GM21367 (cell line): ENCODE data around the gene TSR1.

Experiments
- ATAC-seq: cut with Tn5 transposase; IDR thresholded peaks from one replicate; pipeline ENCODE4 v1.9.1; 2021; ENCODE audit not compliant: unreplicated experiment

Gene TSR1

DNA sequence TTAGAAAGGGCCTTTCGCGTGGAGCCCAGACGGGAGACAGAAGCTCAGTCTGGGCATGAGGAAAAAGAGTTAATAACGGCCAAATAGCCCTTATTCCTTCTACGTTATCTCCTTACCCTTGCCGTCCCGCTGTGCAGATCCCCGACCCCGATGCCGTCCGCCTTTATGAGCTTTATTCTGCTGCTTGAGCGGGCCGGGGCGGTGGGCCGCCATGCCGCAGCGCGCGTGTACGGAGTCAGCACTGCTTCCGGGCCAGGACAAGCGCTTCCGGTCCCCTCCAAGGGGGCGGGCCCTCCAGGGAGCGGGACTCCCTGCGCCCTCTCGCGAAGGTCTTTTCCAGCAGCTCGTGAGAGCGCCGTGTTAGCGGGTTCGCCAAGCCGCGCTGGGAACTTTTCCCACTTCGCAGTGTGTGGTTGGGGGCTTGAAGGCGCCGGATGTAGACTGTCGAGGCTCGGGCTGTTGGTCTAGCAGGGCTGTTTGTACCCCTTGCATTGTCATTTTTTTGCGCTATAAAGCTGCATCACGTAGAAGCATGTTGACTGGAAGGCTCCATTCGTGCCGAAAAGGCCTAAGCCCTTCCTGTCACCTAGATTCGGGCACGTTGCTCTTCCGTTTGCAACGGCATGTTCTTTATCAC lies at the start of gene TSR1:
Gene TSR1 (minus strand): TSS at position 243 of the 637 bp plus-strand sequence. CDS start 30 bp downstream, at position 213.
- ATAC-seq: peak; percentile 81

GRCh38 chr17:2385240-2386210 lies 49.3 kb upstream of the TSR1 start:
- ATAC-seq: no peak

DNA sequence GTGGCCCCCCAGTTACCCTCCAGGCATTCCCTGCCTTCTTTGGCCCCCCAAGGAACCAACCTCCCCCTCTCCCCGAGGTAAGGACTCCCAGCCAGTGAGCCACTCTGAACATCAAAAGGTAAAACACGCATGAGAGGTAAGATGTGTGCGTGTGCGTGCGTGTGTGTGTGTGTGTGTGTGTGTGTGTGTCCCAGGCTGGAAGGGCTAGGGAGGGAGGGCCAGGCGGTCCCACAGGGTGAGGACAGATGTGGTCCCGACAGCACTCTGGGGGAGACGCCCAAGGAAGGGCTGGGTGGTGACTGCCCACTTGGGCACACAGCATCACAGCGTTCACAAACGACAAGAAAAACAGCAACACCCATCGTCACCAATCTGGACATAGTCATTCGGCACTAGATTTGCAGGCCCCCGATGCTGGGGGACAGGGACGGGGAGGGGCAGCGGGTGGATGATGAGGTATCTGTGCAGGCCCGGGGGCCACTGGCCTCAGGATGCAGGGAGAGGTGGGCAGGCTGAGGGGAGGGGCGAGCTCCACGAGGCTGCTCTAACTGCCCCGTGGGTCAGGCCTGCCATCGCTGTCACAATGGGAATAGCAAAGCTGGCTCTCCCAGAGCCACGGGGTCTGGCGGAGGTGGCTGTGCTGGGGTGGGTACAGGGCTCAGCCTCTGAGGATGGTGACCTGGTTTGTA lies 48.3 kb upstream of the TSR1 start:
- ATAC-seq: no peak

GRCh38 chr17:2383628-2384167 lies 47.4 kb upstream of the TSR1 start:
- no peak for ATAC-seq

GRCh38 chr17:2380950-2381649 lies 44.8 kb upstream of the TSR1 start:
- ATAC-seq: no peak

GRCh38 chr17:2380226-2380922 lies 44.1 kb upstream of the TSR1 start:
- ATAC-seq: no peak

DNA sequence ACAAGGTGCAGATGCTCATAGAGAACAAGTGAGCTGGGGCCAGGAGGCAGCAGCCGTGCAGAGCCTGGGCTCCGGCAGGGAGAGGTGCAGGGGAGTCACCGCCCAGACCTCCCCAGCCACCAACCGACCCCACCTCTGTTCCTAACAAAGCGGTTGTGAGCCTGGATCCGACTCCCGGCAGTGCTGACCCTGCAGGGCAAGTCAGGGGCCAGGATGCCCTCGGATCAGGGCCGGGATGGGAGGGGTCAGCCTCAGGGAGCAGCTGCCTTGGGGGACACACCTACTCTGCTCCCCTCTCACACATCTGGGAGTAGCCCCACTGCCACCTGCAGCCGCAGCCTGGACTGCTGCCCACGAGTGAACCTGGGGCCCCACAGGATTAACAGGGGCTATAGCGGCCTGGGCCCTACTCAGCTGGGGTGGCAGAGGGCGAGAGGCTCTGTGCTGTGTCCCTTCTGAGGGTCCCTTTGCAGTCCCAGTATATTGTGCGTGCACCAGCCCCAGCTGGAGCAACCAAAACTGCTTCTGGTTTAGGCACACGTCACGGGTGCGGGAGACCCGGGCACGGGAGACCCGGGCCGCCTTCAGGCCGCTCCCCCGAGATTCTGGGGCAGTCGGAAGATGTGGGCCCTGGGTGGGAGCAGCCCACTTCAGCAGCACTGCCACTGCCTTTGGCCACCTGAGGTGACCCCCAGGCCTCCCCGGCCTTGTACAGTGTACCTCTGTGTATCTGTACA lies 43.4 kb upstream of the TSR1 start:
- no peak for ATAC-seq

GRCh38 chr17:2378905-2379304 lies 42.6 kb upstream of the TSR1 start:
- no peak for ATAC-seq

GRCh38 chr17:2377659-2378058 lies 41.4 kb upstream of the TSR1 start:
- no peak for ATAC-seq

DNA sequence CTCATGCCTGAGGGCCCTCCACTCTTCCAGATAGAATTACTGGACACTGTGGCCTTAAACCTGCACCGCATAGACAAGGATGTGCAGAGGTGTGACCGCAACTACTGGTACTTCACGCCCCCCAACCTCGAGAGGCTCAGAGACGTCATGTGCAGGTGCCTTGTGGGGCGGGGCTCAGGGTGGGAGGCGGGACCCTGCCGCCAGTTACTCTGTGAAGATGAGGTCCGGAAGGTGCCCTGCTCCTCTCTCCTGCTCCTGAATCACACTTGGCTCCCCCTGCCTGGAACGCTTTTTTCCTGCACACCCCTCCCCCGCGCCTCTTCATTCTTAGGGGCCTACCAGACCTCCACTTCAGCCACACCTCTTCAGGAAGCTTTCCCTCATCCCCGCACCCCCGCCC lies 39.9 kb upstream of the TSR1 start:
- ATAC-seq: no peak

- ATAC-seq: no peak
These were observed 39.1 kb upstream of the TSR1 start for GRCh38 chr17:2375406-2375805.

DNA sequence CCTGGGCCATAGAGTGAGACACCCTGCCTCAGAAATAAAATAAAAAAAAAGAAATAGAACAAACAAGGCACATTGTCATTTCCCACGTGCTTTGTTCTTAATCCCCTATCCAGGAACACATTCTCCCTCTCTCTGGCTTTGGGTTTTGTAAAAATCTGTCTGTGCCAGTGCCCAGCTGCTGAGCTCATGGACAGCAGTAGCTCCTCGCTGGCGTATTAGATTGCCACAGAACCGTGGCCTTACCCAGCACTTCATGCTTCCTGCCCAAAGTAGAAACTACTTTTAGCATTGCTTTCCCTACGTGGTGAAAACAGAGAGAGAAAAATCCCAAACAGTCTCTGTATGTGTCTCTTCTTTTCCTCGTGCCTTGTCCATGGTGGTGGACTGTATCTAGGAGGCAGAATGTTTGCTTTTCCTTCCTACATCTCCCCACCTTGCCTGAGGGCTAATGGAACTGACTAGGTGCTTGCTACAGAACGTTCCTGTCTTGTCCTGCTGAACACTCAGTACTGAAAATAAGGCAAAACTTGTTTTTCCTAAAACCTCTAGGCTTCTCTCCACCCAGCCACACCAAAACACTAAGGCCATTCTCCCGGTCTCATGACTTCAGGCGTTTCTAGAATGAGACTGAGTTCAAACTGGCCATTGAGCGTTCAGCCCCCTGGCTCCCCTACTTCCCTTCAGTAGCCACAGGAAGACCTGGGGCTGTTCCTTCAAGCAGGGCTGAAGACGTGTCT lies 38.5 kb upstream of the TSR1 start:
- ATAC-seq: no peak

- ATAC-seq: no peak
These were observed 36.9 kb upstream of the TSR1 start for GRCh38 chr17:2373179-2373578.

- no peak for ATAC-seq
These were observed 36.4 kb upstream of the TSR1 start for GRCh38 chr17:2372681-2373080.

DNA sequence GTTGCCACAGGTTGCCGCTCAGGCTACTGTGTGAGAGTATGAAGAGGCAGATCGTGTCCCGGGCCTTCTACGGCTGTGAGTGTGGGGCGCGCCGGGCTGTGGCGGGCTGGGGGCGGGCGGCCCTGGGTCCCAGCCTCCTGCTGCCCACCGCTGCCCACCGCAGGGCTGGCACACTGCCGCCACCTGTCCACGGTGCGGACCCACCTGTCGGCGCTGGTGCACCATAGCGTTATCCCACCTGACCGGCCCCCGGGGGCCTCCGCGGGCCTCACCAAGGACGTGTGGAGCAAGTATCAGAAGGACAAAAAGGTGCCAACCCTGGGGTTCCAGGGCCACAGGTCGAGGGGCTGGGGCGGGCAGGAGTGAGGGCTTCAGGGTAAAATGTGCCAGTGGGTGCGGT lies 35.9 kb upstream of the TSR1 start:
- ATAC-seq: no peak

- no peak for ATAC-seq
These were observed 35.2 kb upstream of the TSR1 start for GRCh38 chr17:2371183-2372130.

DNA sequence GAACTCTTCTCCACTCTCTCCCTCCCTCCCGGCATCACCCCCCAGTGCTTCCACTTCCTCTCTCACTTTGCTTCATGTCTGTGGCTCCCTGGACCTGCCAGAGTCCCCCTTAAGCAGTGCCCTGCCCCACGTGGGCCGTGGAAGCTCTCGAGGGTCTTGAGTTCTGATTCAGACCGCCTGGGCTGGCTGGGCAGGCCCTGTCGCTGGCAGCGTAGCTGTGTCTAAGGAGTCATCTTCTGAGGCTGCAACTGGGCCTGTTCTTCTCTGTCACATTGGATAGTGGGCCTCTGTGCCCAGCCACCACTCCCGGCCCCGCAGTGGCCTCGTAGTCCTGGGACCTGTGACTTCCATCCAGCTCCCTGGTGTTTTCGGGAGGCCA lies 33.9 kb upstream of the TSR1 start:
- no peak for ATAC-seq
